Activated naive CD8-positive, alpha-beta T cell (primary cell): ENCODE data around the gene COL21A1.

Experiments used
- H3K27ac Mint-ChIP-seq: one replicate; pipeline ENCODE4 v1.8.0; 2021; ENCODE audit warnings: mixed read lengths
- H3K27me3 Mint-ChIP-seq: one replicate; pipeline ENCODE4 v1.8.0; 2021; ENCODE audit warnings: mixed read lengths
- H3K36me3 Mint-ChIP-seq: one replicate; pipeline ENCODE4 v1.8.0; 2021; ENCODE audit warnings: mixed read lengths
- H3K4me1 Mint-ChIP-seq: one replicate; pipeline ENCODE4 v1.8.0; 2021; ENCODE audit warnings: low read depth, mixed read lengths
- H3K4me3 Mint-ChIP-seq: one replicate; pipeline ENCODE4 v1.8.0; 2021; ENCODE audit warnings: mild to moderate bottlenecking, mixed read lengths
- H3K9me3 Mint-ChIP-seq: one replicate; pipeline ENCODE4 v1.8.0; 2021; ENCODE audit warnings: low read depth, mixed read lengths

COL21A1 gene

DNA sequence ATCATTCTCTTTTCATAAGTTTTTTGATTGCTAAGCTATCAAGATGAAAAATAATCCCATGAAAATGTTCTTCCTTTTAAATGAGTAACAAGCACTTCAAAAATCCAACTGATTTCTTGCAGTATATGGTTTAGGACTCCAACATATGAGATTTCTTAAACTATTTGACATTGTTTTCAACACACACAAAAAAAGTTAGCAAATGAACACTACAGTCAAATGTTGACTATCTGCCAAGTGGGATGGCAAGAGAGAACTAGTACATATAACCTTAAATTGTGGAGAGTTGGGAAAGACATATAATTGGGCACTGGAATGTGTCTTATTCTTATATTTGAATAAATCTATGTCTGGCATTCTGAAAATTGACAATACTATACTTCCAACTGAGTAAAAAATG, 15.6 kb downstream of the COL21A1 start:
- no peaks in the 10 kb centered on the region for H3K36me3 Mint-ChIP-seq
- no peaks in the 10 kb centered on the region for H3K4me1 Mint-ChIP-seq
- no peak overlapping the region for H3K4me3 Mint-ChIP-seq
- no peaks in the 10 kb centered on the region for H3K27me3 Mint-ChIP-seq
- peaks cover 11% of the 10 kb centered on the region for H3K9me3 Mint-ChIP-seq
- H3K27ac Mint-ChIP-seq: no peak overlapping the region

DNA sequence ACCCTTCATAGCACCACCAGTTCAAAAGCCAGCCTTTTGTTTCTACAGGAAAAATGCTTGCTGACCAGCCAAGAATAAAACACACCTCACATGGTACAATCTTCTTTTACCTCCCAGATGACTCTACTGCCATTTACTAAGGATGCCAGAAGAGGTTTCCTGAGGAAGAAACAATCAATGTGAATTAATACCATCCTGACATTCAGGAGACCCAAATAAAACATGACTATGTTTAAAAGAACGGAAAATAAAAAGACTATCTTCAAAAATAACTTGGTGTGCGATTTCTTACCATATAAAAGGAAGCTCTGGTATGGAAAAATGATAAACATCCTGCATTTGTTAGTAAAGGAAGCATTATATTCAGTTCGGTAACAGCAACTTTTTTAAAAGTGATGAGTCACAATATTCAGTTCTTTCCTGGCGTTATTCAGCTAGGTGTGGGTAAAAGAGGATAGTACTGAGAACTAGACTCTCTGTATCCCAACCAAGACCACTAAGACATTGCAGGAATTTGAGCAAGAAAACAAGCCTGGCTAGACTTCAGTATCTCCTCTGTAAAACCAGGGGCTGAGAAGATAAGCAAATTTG, 16.3 kb downstream of the COL21A1 start:
- Mint-ChIP-seq H3K4me3 (no peak overlapping the region), H3K4me1 (no peaks in the 10 kb centered on the region)

GRCh38 chr6:56227071-56227879, 20.1 kb downstream of the COL21A1 start:
- Mint-ChIP-seq H3K27me3 (no peaks in the 10 kb centered on the region), H3K36me3 (no peaks in the 10 kb centered on the region), H3K27ac (no peak overlapping the region), H3K4me3 (no peak overlapping the region), H3K4me1 (no peaks in the 10 kb centered on the region), H3K9me3 (peaks cover 11% of the 10 kb centered on the region)

More for the DNA sequence above, 16.3 kb downstream of the COL21A1 start:
- H3K27ac Mint-ChIP-seq: no peak overlapping the region
- no peaks in the 10 kb centered on the region for H3K36me3 Mint-ChIP-seq
- no peaks in the 10 kb centered on the region for H3K27me3 Mint-ChIP-seq
- peaks cover 11% of the 10 kb centered on the region for H3K9me3 Mint-ChIP-seq

DNA sequence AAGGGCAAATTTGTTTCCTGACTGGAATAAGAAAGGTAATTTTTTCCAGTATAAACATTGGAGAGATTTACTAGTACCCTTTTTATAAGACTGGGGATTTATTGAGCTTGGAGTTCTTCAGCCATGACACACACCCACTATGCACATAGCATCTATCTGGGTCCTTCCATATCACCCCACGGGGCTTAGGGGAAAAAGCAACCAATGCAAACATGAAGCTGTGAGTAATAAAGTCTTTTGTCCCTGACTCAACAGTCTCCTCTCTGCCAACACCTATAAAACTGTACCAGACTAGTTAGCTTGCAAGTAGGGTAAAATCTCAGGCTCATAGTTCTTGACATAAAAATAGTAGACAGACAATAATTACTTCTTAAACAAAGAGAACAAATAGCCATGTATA, 23.4 kb downstream of the COL21A1 start:
- H3K4me3 Mint-ChIP-seq: no peak overlapping the region
- H3K36me3 Mint-ChIP-seq: no peaks in the 10 kb centered on the region
- H3K9me3 Mint-ChIP-seq: peaks cover 11% of the 10 kb centered on the region
- H3K27ac Mint-ChIP-seq: no peak overlapping the region
- H3K4me1 Mint-ChIP-seq: no peaks in the 10 kb centered on the region
- no peaks in the 10 kb centered on the region for H3K27me3 Mint-ChIP-seq

DNA sequence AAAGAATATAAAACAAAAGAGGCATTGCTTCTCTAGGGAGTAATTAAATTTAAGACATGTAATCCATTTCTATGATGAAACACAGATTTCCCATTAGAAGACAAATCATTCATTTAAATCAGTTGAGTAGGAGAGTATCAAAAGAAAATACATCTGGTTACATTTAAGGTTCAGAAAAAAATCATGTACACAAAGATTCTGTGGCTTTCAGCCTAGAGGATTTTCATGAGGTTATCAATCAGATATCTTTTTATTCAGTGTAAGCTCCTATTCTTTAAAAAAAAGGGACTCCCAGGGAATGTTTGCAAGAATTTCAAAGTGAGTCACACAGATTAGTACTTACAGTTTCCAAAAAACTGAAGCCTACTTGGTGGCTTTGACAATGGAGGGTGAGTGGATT, 24.9 kb downstream of the COL21A1 start:
- Mint-ChIP-seq H3K9me3 (no peaks in the 10 kb centered on the region), H3K27ac (no peak overlapping the region), H3K4me3 (no peak overlapping the region), H3K27me3 (no peaks in the 10 kb centered on the region), H3K36me3 (no peaks in the 10 kb centered on the region), H3K4me1 (no peaks in the 10 kb centered on the region)

- no peaks in the 10 kb centered on the region for H3K4me1 Mint-ChIP-seq
- H3K27me3 Mint-ChIP-seq: no peaks in the 10 kb centered on the region
- H3K36me3 Mint-ChIP-seq: no peaks in the 10 kb centered on the region
- H3K9me3 Mint-ChIP-seq: peaks cover 2% of the 10 kb centered on the region
- no peak overlapping the region for H3K4me3 Mint-ChIP-seq
- H3K27ac Mint-ChIP-seq: no peak overlapping the region
These were observed 27.3 kb downstream of the COL21A1 start for GRCh38 chr6:56220078-56220477.

- no peak overlapping the region for H3K4me3 Mint-ChIP-seq
- H3K36me3 Mint-ChIP-seq: no peaks in the 10 kb centered on the region
- no peaks in the 10 kb centered on the region for H3K27me3 Mint-ChIP-seq
- H3K9me3 Mint-ChIP-seq: peaks cover 3% of the 10 kb centered on the region
- H3K4me1 Mint-ChIP-seq: no peaks in the 10 kb centered on the region
- no peak overlapping the region for H3K27ac Mint-ChIP-seq
These were observed 32.7 kb downstream of the COL21A1 start for GRCh38 chr6:56214703-56215101.

GRCh38 chr6:56214041-56214702, 33.2 kb downstream of the COL21A1 start:
- no peaks in the 10 kb centered on the region for H3K4me1 Mint-ChIP-seq
- H3K27ac Mint-ChIP-seq: no peak overlapping the region
- H3K27me3 Mint-ChIP-seq: no peaks in the 10 kb centered on the region
- H3K4me3 Mint-ChIP-seq: no peak overlapping the region
- no peaks in the 10 kb centered on the region for H3K36me3 Mint-ChIP-seq
- H3K9me3 Mint-ChIP-seq: peaks cover 3% of the 10 kb centered on the region

DNA sequence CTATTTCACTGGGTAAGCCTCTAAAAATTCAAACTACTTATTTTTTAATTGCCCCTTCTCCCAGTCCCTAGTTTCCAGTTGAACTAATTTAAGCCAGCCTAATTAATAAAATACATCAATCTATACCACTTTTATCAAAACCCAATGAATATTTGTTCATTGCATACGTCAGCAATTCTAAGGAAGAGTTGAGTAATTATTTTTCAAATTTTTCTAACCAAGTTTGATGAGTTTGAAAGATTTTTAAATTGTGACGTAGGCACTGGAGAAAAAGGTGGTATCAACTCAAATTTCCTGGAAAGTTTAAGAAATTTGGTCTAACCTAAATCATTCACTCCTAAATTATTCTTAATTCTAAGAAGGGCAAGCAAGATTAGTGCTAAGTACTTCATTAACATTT, 35.7 kb downstream of the COL21A1 start:
- H3K27me3 Mint-ChIP-seq: no peaks in the 10 kb centered on the region
- H3K36me3 Mint-ChIP-seq: no peaks in the 10 kb centered on the region
- no peak overlapping the region for H3K27ac Mint-ChIP-seq
- H3K4me3 Mint-ChIP-seq: no peak overlapping the region
- H3K9me3 Mint-ChIP-seq: peaks cover 3% of the 10 kb centered on the region
- no peaks in the 10 kb centered on the region for H3K4me1 Mint-ChIP-seq

GRCh38 chr6:56204134-56204533, 43.2 kb downstream of the COL21A1 start:
- Mint-ChIP-seq H3K4me1 (no peaks in the 10 kb centered on the region), H3K36me3 (no peaks in the 10 kb centered on the region), H3K27me3 (no peaks in the 10 kb centered on the region), H3K9me3 (peaks cover 12% of the 10 kb centered on the region), H3K4me3 (no peak overlapping the region), H3K27ac (no peak overlapping the region)

GRCh38 chr6:56199956-56200355, 47.4 kb downstream of the COL21A1 start:
- Mint-ChIP-seq H3K4me1 (no peaks in the 10 kb centered on the region), H3K36me3 (no peaks in the 10 kb centered on the region), H3K27me3 (no peaks in the 10 kb centered on the region), H3K4me3 (no peak overlapping the region), H3K27ac (no peak overlapping the region), H3K9me3 (peaks cover 28% of the 10 kb centered on the region)

DNA sequence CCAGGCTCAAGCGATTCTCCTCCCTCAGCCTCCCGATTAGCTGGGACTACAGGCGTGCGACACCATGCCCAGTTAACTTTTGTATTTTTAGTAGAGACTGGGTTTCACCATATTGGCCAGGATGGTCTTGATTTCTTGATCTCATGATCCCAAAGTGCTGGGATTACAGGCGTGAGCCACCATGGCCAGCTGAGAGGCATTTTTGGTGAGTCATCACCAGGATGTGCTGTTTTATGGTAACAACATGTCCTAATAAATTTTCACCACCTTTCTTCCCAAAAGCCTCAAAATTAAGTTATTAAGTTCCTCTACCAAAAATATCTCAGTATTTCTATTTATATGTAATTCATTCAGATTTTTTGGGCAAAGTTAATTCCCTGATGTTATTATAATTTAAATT, 53.5 kb downstream of the COL21A1 start:
- Mint-ChIP-seq H3K4me3 (no peak overlapping the region), H3K4me1 (no peaks in the 10 kb centered on the region), H3K9me3 (peaks cover 16% of the 10 kb centered on the region), H3K27me3 (no peaks in the 10 kb centered on the region), H3K27ac (no peak overlapping the region), H3K36me3 (no peaks in the 10 kb centered on the region)

- Mint-ChIP-seq H3K27ac (no peak overlapping the region), H3K36me3 (no peaks in the 10 kb centered on the region), H3K9me3 (peaks cover 5% of the 10 kb centered on the region), H3K4me3 (no peak overlapping the region), H3K27me3 (no peaks in the 10 kb centered on the region), H3K4me1 (no peaks in the 10 kb centered on the region)
These were observed 59.0 kb downstream of the COL21A1 start for GRCh38 chr6:56188429-56188828.

DNA sequence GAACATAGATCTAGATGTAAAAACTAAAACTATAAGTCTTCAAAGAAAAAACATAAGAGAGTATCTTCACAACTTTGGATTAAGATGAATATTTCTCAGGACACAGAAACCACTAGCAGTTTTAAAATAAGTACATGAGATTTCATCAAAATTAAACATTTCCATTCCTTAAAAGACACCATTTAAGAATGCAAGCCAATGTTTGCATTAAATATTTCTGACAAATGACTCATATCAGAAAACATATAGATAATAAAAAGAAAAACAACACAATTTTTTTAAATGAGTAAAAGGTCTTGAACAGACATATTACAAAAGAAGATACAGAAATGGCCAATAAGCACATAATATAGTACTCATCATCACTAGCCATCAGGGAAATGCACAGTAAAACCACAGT, 59.7 kb downstream of the COL21A1 start:
- Mint-ChIP-seq H3K27me3 (no peaks in the 10 kb centered on the region), H3K4me1 (no peaks in the 10 kb centered on the region), H3K9me3 (peaks cover 5% of the 10 kb centered on the region), H3K36me3 (no peaks in the 10 kb centered on the region), H3K4me3 (no peak overlapping the region), H3K27ac (no peak overlapping the region)

GRCh38 chr6:56176741-56177140, 70.6 kb downstream of the COL21A1 start:
- Mint-ChIP-seq H3K4me1 (no peaks in the 10 kb centered on the region), H3K36me3 (no peaks in the 10 kb centered on the region), H3K9me3 (peaks cover 29% of the 10 kb centered on the region), H3K4me3 (no peak overlapping the region), H3K27ac (no peak overlapping the region), H3K27me3 (no peaks in the 10 kb centered on the region)
